HepG2 (cell line): ENCODE results near the gene HCAR1. TPM values are rescaled to one million over a fixed set of nuclear protein-coding genes. Genes with fewer than 3 reads are reported as not detected.

Source experiments
- ATAC-seq: fragments of 200-7000 bp; cut with Tn5 transposase; 3 replicates; pipeline ENCODE4 v1.9.1; 2020; ENCODE audit warnings: mild to moderate bottlenecking, moderate library complexity
- BruUV-seq: library from RNA; stranded (reverse); fragments of 400-500 nt; replicated peaks from 2 replicates; lab custom pipeline; 2021; lab: Mats Ljungman, UMichigan
- CTCF ChIA-PET: fragments of 300-600 bp; formaldehyde crosslinking; extraction: SDS; loops from one replicate; lab custom pipeline; 2021; ENCODE audit warnings: low total read pairs, inconsistent platforms, low intra/inter-chr PET ratio; lab: Yijun Ruan, JAX
- POLR2A ChIA-PET: fragments of 350-600 bp; sonication (Branson Sonifier 250); formaldehyde crosslinking; loops from one replicate; lab custom pipeline; 2020; ENCODE audit warnings: antibody characterized with exemption, inconsistent platforms; lab: Yijun Ruan, JAX
- DNase-seq: peaks from one replicate; pipeline ENCODE4 v3.0.0-alpha.2; 2015; ENCODE audit warnings: low spot score
- FAIRE-seq: peaks from 3 replicates; lab custom pipeline; 2011; peaks lifted over from hg19 to GRCh38; lab: Jason Lieb, UNC
- H2AFZ ChIP-seq: one replicate; pipeline ENCODE4 v1.6.1; 2011; ENCODE audit warnings: low read length, inconsistent platforms
- H3K27ac ChIP-seq: fragments of 300-600 bp; 3 replicates; pipeline ENCODE4 v1.8.0; 2011; ENCODE audit warnings: mixed run types, mild to moderate bottlenecking, mixed read lengths, low read length, inconsistent platforms; ENCODE audit not compliant: insufficient read depth; ENCODE audit errors: extremely low read length
- H3K27me3 ChIP-seq, 2 experiments: fragments of 200-600 bp in 1 of 2; 2 replicates in 1 of 2; 3 replicates in 1 of 2; pipeline versions ENCODE4 v1.6.0 to v1.8.0; 2011; ENCODE audit warnings: low read length in 2 of 2, mild to moderate bottlenecking in 2 of 2, moderate library complexity in 2 of 2, inconsistent platforms in 1 of 2; ENCODE audit not compliant: insufficient read depth in 2 of 2, control insufficient read depth in 1 of 2
- H3K36me3 ChIP-seq, 2 experiments: fragments of 200-600 bp in 1 of 2; replicated peaks in 1 of 2; 2 replicates in 1 of 2; 3 replicates in 1 of 2; pipeline versions ENCODE4 v1.5.1 to v1.8.0; 2011; ENCODE audit warnings: low read length in 2 of 2, inconsistent platforms in 1 of 2; ENCODE audit not compliant: insufficient read depth in 2 of 2, control insufficient read depth in 1 of 2
- H3K4me1 ChIP-seq: 2 replicates; pipeline ENCODE4 v1.5.1; 2012; ENCODE audit warnings: low read length, inconsistent platforms; ENCODE audit not compliant: insufficient read depth
- H3K4me2 ChIP-seq: 2 replicates; pipeline ENCODE4 v1.6.0; 2011; ENCODE audit warnings: low read depth, low read length, inconsistent platforms
- H3K4me3 ChIP-seq, 3 experiments: fragments of 200-600 bp in 1 of 3; sonication (generic), shearing (Covaris generic) in 1 of 3; replicated peaks in 1 of 3; 2 replicates each; pipeline ENCODE4 v1.5.1; 2011 to 2016; ENCODE audit warnings: low read length in 3 of 3, inconsistent platforms in 2 of 3, low read depth in 2 of 3, mild to moderate bottlenecking in 2 of 3, control low read depth in 1 of 3, mixed read lengths in 1 of 3; ENCODE audit not compliant: insufficient read depth in 1 of 3
- H3K79me2 ChIP-seq: one replicate; pipeline ENCODE4 v1.6.1; 2011; ENCODE audit warnings: low read length, inconsistent platforms; ENCODE audit not compliant: insufficient read depth
- H3K9ac ChIP-seq: 2 replicates; pipeline ENCODE4 v1.6.0; 2011; ENCODE audit warnings: mild to moderate bottlenecking, low read depth, low read length, inconsistent platforms; ENCODE audit not compliant: insufficient read depth
- H3K9me3 ChIP-seq: 2 replicates; pipeline ENCODE4 v1.5.1; 2012; ENCODE audit warnings: mild to moderate bottlenecking, low read length
- H4K20me1 ChIP-seq: 2 replicates; pipeline ENCODE4 v1.6.0; 2011; ENCODE audit warnings: inconsistent platforms, mild to moderate bottlenecking, low read length, moderate library complexity; ENCODE audit not compliant: insufficient read depth
- CENPX ChIP-seq: sonication (generic); formaldehyde crosslinking; IDR thresholded peaks from 2 replicates; pipeline ENCODE4 v1.9.0; 2021; ENCODE audit warnings: mild to moderate bottlenecking, missing genetic modification reagents, moderate library complexity
- DR1 ChIP-seq: sonication (generic); formaldehyde crosslinking; IDR thresholded peaks from 2 replicates; pipeline ENCODE4 v1.8.0; 2021; ENCODE audit warnings: mild to moderate bottlenecking, missing genetic modification reagents, inconsistent platforms
- MAZ ChIP-seq, 2 experiments: sonication (generic) in 1 of 2; formaldehyde crosslinking in 1 of 2; IDR thresholded peaks; 2 replicates each; pipeline versions ENCODE4 v1.5.0 to v1.6.1; 2012 to 2020; ENCODE audit warnings: low read depth in 2 of 2, mild to moderate bottlenecking in 2 of 2, borderline replicate concordance in 1 of 2, improper control_type of control experiment in 1 of 2, low read length in 1 of 2, missing genetic modification reagents in 1 of 2, moderate library complexity in 1 of 2
- MIER2 ChIP-seq: IDR thresholded peaks from 2 replicates; pipeline ENCODE4 v1.6.1; 2016; ENCODE audit warnings: missing biosample characterization, missing genetic modification reagents
- NFYB ChIP-seq: sonication (generic); formaldehyde crosslinking; IDR thresholded peaks from 2 replicates; pipeline ENCODE4 v1.4.0; 2020; ENCODE audit warnings: missing genetic modification reagents
- PITX1 ChIP-seq: sonication (generic); formaldehyde crosslinking; IDR thresholded peaks from 2 replicates; pipeline ENCODE4 v1.5.1; 2020; ENCODE audit warnings: mild to moderate bottlenecking, missing genetic modification reagents
- RNF2 ChIP-seq: fragments of 450-650 bp; conservative IDR thresholded peaks from 2 replicates; pipeline ENCODE4 v1.6.1; 2016; ENCODE audit warnings: low read depth
- SAFB2 ChIP-seq: sonication (generic); formaldehyde crosslinking; IDR thresholded peaks from 2 replicates; pipeline ENCODE4 v1.5.1; 2020; ENCODE audit warnings: missing genetic modification reagents, low read depth, mild to moderate bottlenecking, borderline replicate concordance
- SMARCC2 ChIP-seq: fragments of 450-650 bp; IDR thresholded peaks from 2 replicates; pipeline ENCODE4 v1.6.1; 2017; ENCODE audit warnings: antibody characterized with exemption, mild to moderate bottlenecking
- ZFP36L2 ChIP-seq: sonication (generic); formaldehyde crosslinking; IDR thresholded peaks from 2 replicates; pipeline ENCODE4 v1.4.0; 2020; ENCODE audit warnings: missing genetic modification reagents
- ZNF607 ChIP-seq: sonication (generic); formaldehyde crosslinking; IDR thresholded peaks from 2 replicates; pipeline ENCODE4 v1.5.1; 2020; ENCODE audit warnings: missing genetic modification reagents, mild to moderate bottlenecking, borderline replicate concordance
- ZNF770 ChIP-seq: sonication (generic); formaldehyde crosslinking; IDR thresholded peaks from 2 replicates; pipeline ENCODE4 v1.5.0; 2020; ENCODE audit warnings: mild to moderate bottlenecking, missing genetic modification reagents
- WGBS: methylation state at CpG from one replicate; pipeline ENCODE4 v1.1.6; 2017; ENCODE audit warnings: low lambda C conversion rate; 5-methylcytosine and 5-hydroxymethylcytosine counted together
- in situ Hi-C: cut with HindIII; loops from 2 replicates; pipeline ENCODE4 v1.10.0; 2017; ENCODE audit warnings: low pct_unique_long_range_greater_than_20kb; ENCODE audit not compliant: extremely low pct_ligation_motif_present
- intact Hi-C: fragments of 100-400 bp; cut with micrococcal nuclease; formaldehyde crosslinking; loops from one replicate; pipeline ENCODE4 v1.10.0; 2022; ENCODE audit not compliant: unreplicated experiment
- polyA plus RNA-seq, 8 experiments: library from polyadenylated mRNA; depleted of rRNA in 3 of 8; stranded (reverse) in 7 of 8; unstranded in 1 of 8; fragments of >200 nt; fragmentation: Illumina TruSeq in 4 of 8; extraction: Trizol in 4 of 8; gene quantifications; 2 replicates each; pipeline versions ENCODE4 v1.2.1 to v1.2.3, GENCODE V29; 2011 to 2016; ENCODE audit warnings: low read depth in 4 of 8, missing spikeins in 1 of 8, mixed read lengths in 1 of 8; ENCODE audit not compliant: insufficient read depth in 1 of 8
- total RNA-seq, 5 experiments: library from RNA; depleted of rRNA; stranded (reverse); fragments of >200 nt; fragmentation: Illumina TruSeq; extraction: Trizol; gene quantifications; 2 replicates each; pipeline ENCODE4 v1.2.3, GENCODE V29; 2016; ENCODE audit warnings: low read depth in 1 of 5

The HCAR1 gene
- total and polyA plus RNA-seq, 2 of the 13 experiments (the other 11 are each of a cell fraction or from before 2014, with no cell fraction given), result 0.53 to 4.4 TPM

- H3K36me3 ChIP-seq, result no peaks in the 10 kb centered on the region
- POLR2A ChIA-PET, result no interaction called here
- TF ChIP-seq PITX1 (CRISPR knock-in tag) (no peak), MAZ (IDR thresholded peaks at IDR 0.05; ENCODE audit: borderline replicate concordance, low read depth, low read length) (no peak), MAZ (CRISPR knock-in tag; IDR thresholded peaks at IDR 0.05; ENCODE audit: low read depth) (no peak), NFYB (CRISPR knock-in tag) (no peak), ZNF607 (CRISPR knock-in tag) (no peak), ZFP36L2 (CRISPR knock-in tag) (no peak), DR1 (no peak), CENPX (CRISPR knock-in tag) (no peak), MIER2 (CRISPR knock-in tag) (no peak), SAFB2 (CRISPR knock-in tag) (no peak), RNF2 (no peak)
- TF ChIP-seq, all 625 proteins: peak for 0
- 12% methylated on average over 5 of the region's 5 CpGs for WGBS
- Histone ChIP-seq H4K20me1 (no peaks in the 10 kb centered on the region), H3K9me3 (no peaks in the 10 kb centered on the region), H3K27ac (no peak overlapping the region), H3K9ac (no peak overlapping the region), H3K4me1 (peaks cover 55% of the 10 kb centered on the region), H3K4me3 (no peak overlapping the region), H3K79me2 (no peaks in the 10 kb centered on the region), H2AFZ (no peak overlapping the region), H3K4me2 (peak overlapping the region; percentile 6; the same call in 1 of the 2 replicates), H3K27me3 (no peaks in the 10 kb centered on the region; a peak in 1 of 5 replicates)
- CTCF ChIA-PET, result no interaction called here
- ATAC-seq (0 out of 3 replicates have a peak, but pooled peaks have one; percentile 26), FAIRE-seq (no peak), DNase-seq (no peak)
- in situ Hi-C loops, result no loop called here
- intact Hi-C loops, result no loop called here
- no TSS peak for BruUV-seq
Measured at GRCh38 chr12:122687086-122687485, 43.6 kb downstream of the HCAR1 start.

GRCh38 chr12:122686538-122686937 is 44.1 kb downstream of the HCAR1 start:
- ChIA-PET CTCF (no interaction called here), POLR2A (no interaction called here)
- H3K27me3 ChIP-seq, result no peaks in the 10 kb centered on the region; a peak in 1 of 5 replicates
- H3K27ac ChIP-seq, result no peak overlapping the region
- no peak overlapping the region for H3K4me2 ChIP-seq
- H3K9ac ChIP-seq, result no peak overlapping the region
- no peaks in the 10 kb centered on the region for H3K9me3 ChIP-seq
- H4K20me1 ChIP-seq, result no peaks in the 10 kb centered on the region
- no peak for DNase-seq
- 32% methylated on average over 3 of the region's 3 CpGs for WGBS
- no peak for ATAC-seq
- no peak for FAIRE-seq
- TF ChIP-seq SMARCC2 (no peak), ZFP36L2 (CRISPR knock-in tag) (no peak), ZNF770 (CRISPR knock-in tag) (peak; percentile 56; the same call in 1 of the 2 replicates)
- no peak overlapping the region for H3K4me3 ChIP-seq
- no peak overlapping the region for H2AFZ ChIP-seq
- no peaks in the 10 kb centered on the region for H3K79me2 ChIP-seq
- intact Hi-C loops, result no loop called here
- peaks cover 55% of the 10 kb centered on the region for H3K4me1 ChIP-seq
- no TSS peak for BruUV-seq
- in situ Hi-C loops, result no loop called here
- no peaks in the 10 kb centered on the region for H3K36me3 ChIP-seq
